IMR-90 (cell line): ENCODE results near the gene PALM3. TPM values are rescaled to one million over a fixed set of nuclear protein-coding genes. Genes with fewer than 3 reads are reported as not detected.

Source experiments
- ATAC-seq: fragments of 200-7000 bp; cut with Tn5 transposase; 2 replicates; pipeline ENCODE4 v1.9.1; 2020; ENCODE audit warnings: low read depth, mild to moderate bottlenecking, moderate library complexity
- BruUV-seq: library from RNA; stranded (reverse); fragments of 400-500 nt; replicated peaks from 2 replicates; lab custom pipeline; 2021; lab: Mats Ljungman, UMichigan
- CTCF ChIA-PET: fragments of 300-600 bp; formaldehyde crosslinking; extraction: SDS; loops from one replicate; lab custom pipeline; 2021; ENCODE audit warnings: antibody characterized with exemption; lab: Yijun Ruan, JAX
- POLR2A ChIA-PET: fragments of 300-600 bp; sonication (Branson Sonifier 250); formaldehyde crosslinking; loops from one replicate; lab custom pipeline; 2022; ENCODE audit warnings: antibody characterized with exemption; ENCODE audit not compliant: unreplicated experiment; lab: Charles Lee
- DNase-seq: peaks from one replicate; pipeline ENCODE4 v3.0.0; 2013
- H2AFZ ChIP-seq: replicated peaks from 2 replicates; pipeline ENCODE3; 2013; ENCODE audit warnings: low read length, mild to moderate bottlenecking; ENCODE audit not compliant: poor library complexity
- H2AK5ac ChIP-seq: 2 replicates; pipeline ENCODE4 v1.6.1; 2013; ENCODE audit warnings: low read depth, low read length, inconsistent platforms
- H2AK9ac ChIP-seq: replicated peaks from 2 replicates; pipeline ENCODE3; 2013; ENCODE audit warnings: mild to moderate bottlenecking, low read depth, low read length, moderate library complexity; ENCODE audit not compliant: poor library complexity
- H2BK120ac ChIP-seq: 2 replicates; pipeline ENCODE4 v1.6.1; 2013; ENCODE audit warnings: low read depth, low read length, inconsistent platforms
- H2BK15ac ChIP-seq: 3 replicates; pipeline ENCODE4 v1.6.1; 2013; ENCODE audit warnings: low read depth, low read length, inconsistent platforms
- H2BK20ac ChIP-seq: 2 replicates; pipeline ENCODE4 v1.6.1; 2013; ENCODE audit warnings: low read depth, mild to moderate bottlenecking, inconsistent platforms, low read length, moderate library complexity
- H2BK5ac ChIP-seq: 2 replicates; pipeline ENCODE4 v1.6.1; 2013; ENCODE audit warnings: mild to moderate bottlenecking, low read depth, low read length, inconsistent platforms; ENCODE audit not compliant: poor library complexity, severe bottlenecking
- H3K14ac ChIP-seq: replicated peaks from 2 replicates; pipeline ENCODE4 v1.6.1; 2013; ENCODE audit warnings: low read depth, low read length, inconsistent platforms
- H3K18ac ChIP-seq: 2 replicates; pipeline ENCODE4 v1.6.1; 2013; ENCODE audit warnings: low read depth, low read length, control low read depth
- H3K23ac ChIP-seq: 2 replicates; pipeline ENCODE4 v1.6.1; 2013; ENCODE audit warnings: low read depth, low read length, inconsistent platforms
- H3K27ac ChIP-seq: 2 replicates; pipeline ENCODE4 v1.5.1; 2013; ENCODE audit warnings: mild to moderate bottlenecking, control low read depth, low read length; ENCODE audit not compliant: insufficient read depth
- H3K27me3 ChIP-seq: 2 replicates; pipeline ENCODE4 v1.6.1; 2013; ENCODE audit warnings: low read length; ENCODE audit not compliant: control insufficient read depth, insufficient read depth
- H3K36me3 ChIP-seq: 2 replicates; pipeline ENCODE4 v1.6.1; 2013; ENCODE audit warnings: low read length, mixed read lengths; ENCODE audit not compliant: control insufficient read depth, insufficient read depth
- H3K4ac ChIP-seq: 2 replicates; pipeline ENCODE4 v1.6.1; 2013; ENCODE audit warnings: low read depth, low read length, inconsistent platforms
- H3K4me1 ChIP-seq: 2 replicates; pipeline ENCODE4 v1.6.1; 2013; ENCODE audit warnings: low read length, mixed read lengths; ENCODE audit not compliant: control insufficient read depth, insufficient read depth
- H3K4me2 ChIP-seq: 2 replicates; pipeline ENCODE4 v1.6.1; 2013; ENCODE audit warnings: low read depth, mild to moderate bottlenecking, control low read depth, low read length, moderate library complexity
- H3K4me3 ChIP-seq: 2 replicates; pipeline ENCODE4 v1.5.1; 2013; ENCODE audit warnings: low read depth, mild to moderate bottlenecking, control low read depth, low read length, moderate library complexity; ENCODE audit not compliant: insufficient read depth
- H3K56ac ChIP-seq: 2 replicates; pipeline ENCODE4 v1.6.1; 2013; ENCODE audit warnings: low read length, inconsistent platforms; ENCODE audit not compliant: insufficient read depth; ENCODE audit errors: extremely low read depth
- H3K79me1 ChIP-seq, 2 experiments: 2 replicates each; pipeline ENCODE4 v1.6.1; 2013; ENCODE audit warnings: low read length in 2 of 2, inconsistent platforms in 1 of 2, low read depth in 1 of 2
- H3K9ac ChIP-seq: 2 replicates; pipeline ENCODE4 v1.6.1; 2013; ENCODE audit warnings: low read depth, low read length, control low read depth
- H3K9me1 ChIP-seq: 2 replicates; pipeline ENCODE4 v1.6.1; 2013; ENCODE audit warnings: low read length, inconsistent platforms; ENCODE audit not compliant: insufficient read depth
- H3K9me3 ChIP-seq: 2 replicates; pipeline ENCODE4 v1.6.1; 2013; ENCODE audit warnings: low read length; ENCODE audit not compliant: control insufficient read depth, insufficient read depth
- H4K20me1 ChIP-seq: 2 replicates; pipeline ENCODE4 v1.6.1; 2013; ENCODE audit warnings: low read length, inconsistent platforms; ENCODE audit not compliant: insufficient read depth
- H4K5ac ChIP-seq: 2 replicates; pipeline ENCODE4 v1.6.1; 2013; ENCODE audit warnings: mild to moderate bottlenecking, low read depth, low read length, control low read depth
- H4K8ac ChIP-seq, 2 experiments: 2 replicates each; pipeline ENCODE4 v1.6.1; 2013; ENCODE audit warnings: low read depth in 2 of 2, low read length in 2 of 2, control low read depth in 1 of 2, inconsistent platforms in 1 of 2
- H4K91ac ChIP-seq: 2 replicates; pipeline ENCODE4 v1.6.1; 2013; ENCODE audit warnings: low read depth, low read length, inconsistent platforms; ENCODE audit not compliant: insufficient read depth
- BHLHE40 ChIP-seq: fragments of 150-350 bp; IDR thresholded peaks from 2 replicates; pipeline ENCODE4 v1.6.1; 2016; ENCODE audit warnings: mild to moderate bottlenecking, low read depth, low read length
- CEBPB ChIP-seq: IDR thresholded peaks from 2 replicates; pipeline ENCODE4 v1.6.1; 2012; ENCODE audit warnings: low read depth, low read length, improper control_type of control experiment
- CHD1 ChIP-seq: IDR thresholded peaks from 2 replicates; pipeline ENCODE4 v1.6.1; 2012; ENCODE audit warnings: low read depth, low read length, improper control_type of control experiment
- ELK1 ChIP-seq: fragments of 150-350 bp; IDR thresholded peaks from 2 replicates; pipeline ENCODE4 v1.6.1; 2016; ENCODE audit warnings: low read depth, mild to moderate bottlenecking, low read length, moderate library complexity, borderline replicate concordance
- FOS ChIP-seq: fragments of 150-350 bp; IDR thresholded peaks from 2 replicates; pipeline ENCODE4 v1.6.1; 2016; ENCODE audit warnings: low read depth, low read length
- MAFK ChIP-seq: IDR thresholded peaks from 2 replicates; pipeline ENCODE4 v1.6.1; 2012; ENCODE audit warnings: low read depth, low read length, improper control_type of control experiment
- MAZ ChIP-seq: IDR thresholded peaks from 2 replicates; pipeline ENCODE4 v1.6.1; 2012; ENCODE audit warnings: low read depth, mild to moderate bottlenecking, low read length, improper control_type of control experiment, moderate library complexity, borderline replicate concordance
- MXI1 ChIP-seq: IDR thresholded peaks from 2 replicates; pipeline ENCODE4 v1.6.1; 2012; ENCODE audit warnings: low read depth, mild to moderate bottlenecking, low read length, moderate library complexity, borderline replicate concordance
- NFE2L2 ChIP-seq: fragments of 150-350 bp; IDR thresholded peaks from 2 replicates; pipeline ENCODE4 v1.6.1; 2016; ENCODE audit warnings: low read depth, mild to moderate bottlenecking, low read length
- POLR2A ChIP-seq: IDR thresholded peaks from 2 replicates; pipeline ENCODE4 v1.6.1; 2012; ENCODE audit warnings: mild to moderate bottlenecking, low read depth, low read length
- RAD21 ChIP-seq: IDR thresholded peaks from 2 replicates; pipeline ENCODE4 v1.6.1; 2012; ENCODE audit warnings: low read length, improper control_type of control experiment
- RCOR1 ChIP-seq: IDR thresholded peaks from 2 replicates; pipeline ENCODE4 v1.6.1; 2012; ENCODE audit warnings: mild to moderate bottlenecking, low read length, improper control_type of control experiment; ENCODE audit not compliant: insufficient replicate concordance
- RFX5 ChIP-seq: IDR thresholded peaks from 2 replicates; pipeline ENCODE4 v1.8.0; 2012; ENCODE audit warnings: low read depth, mild to moderate bottlenecking, low read length, moderate library complexity
- SMC3 ChIP-seq: fragments of 150-350 bp; IDR thresholded peaks from 2 replicates; pipeline ENCODE4 v1.6.1; 2016; ENCODE audit warnings: low read depth, mild to moderate bottlenecking, antibody characterized with exemption, low read length, moderate library complexity
- USF2 ChIP-seq: fragments of 150-350 bp; IDR thresholded peaks from 2 replicates; pipeline ENCODE4 v1.6.1; 2017; ENCODE audit warnings: mild to moderate bottlenecking, antibody characterized with exemption, low read length, low read depth
- WGBS, 2 experiments: methylation state at CpG; one replicate each; pipeline versions ENCODE4 v1.1.5 to v1.1.7; 2013; ENCODE audit warnings: missing lambda C conversion rate in 2 of 2; ENCODE audit not compliant: insufficient read length in 1 of 2; ENCODE audit errors: extremely low coverage in 2 of 2; 5-methylcytosine and 5-hydroxymethylcytosine counted together
- dilution Hi-C: fragments of 300-500 bp; cut with HindIII; formaldehyde crosslinking; loops from one replicate; pipeline ENCODE4 v1.14.3; 2018; ENCODE audit warnings: low sequenced_read_pairs; ENCODE audit not compliant: unreplicated experiment
- in situ Hi-C: fragments of 300-500 bp; cut with MboI; formaldehyde crosslinking; loops from 3 replicates; pipeline ENCODE4 v1.14.3; 2019; ENCODE audit warnings: low sequenced_read_pairs, inconsistent platforms, mixed read lengths
- intact Hi-C: fragments of 100-400 bp; cut with micrococcal nuclease; formaldehyde crosslinking; loops from 2 replicates; pipeline ENCODE4 v1.10.0; 2022
- polyA plus RNA-seq, 3 experiments: library from polyadenylated mRNA; depleted of rRNA; stranded (reverse); fragments of >200 nt; gene quantifications; 2 replicates each; pipeline ENCODE4 v1.2.3, GENCODE V29; 2012; ENCODE audit warnings: low replicate concordance in 1 of 3
- total RNA-seq: library from RNA; depleted of rRNA; stranded (reverse); fragments of >200 nt; gene quantifications from 2 replicates; pipeline ENCODE4 v1.2.3, GENCODE V29; 2012
- TF ChIP-seq, protein P1 (sequence below): conservative IDR thresholded peaks from 2 replicates; pipeline ENCODE4 v1.5.1; 2012; ENCODE audit warnings: mild to moderate bottlenecking, low read depth, low read length, improper control_type of control experiment

PALM3 gene
- total and polyA plus RNA-seq, 2 of the 4 experiments (the other 2 are of a cell fraction), result 0.18 to 0.84 TPM

DNA sequence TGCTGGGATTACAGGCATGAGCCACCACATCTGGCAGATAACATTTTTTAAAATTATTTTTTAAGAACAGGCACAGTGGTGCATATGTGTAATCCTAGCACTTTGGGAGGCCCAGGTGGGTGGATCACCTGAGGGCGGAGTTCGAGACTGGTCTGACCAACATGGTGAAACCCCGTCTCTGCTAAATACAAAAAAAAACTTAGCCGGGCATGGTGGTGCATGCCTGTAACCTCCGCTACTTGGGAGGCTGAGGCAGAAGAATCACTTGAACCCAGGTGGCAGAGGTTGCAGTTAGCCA lies 631 bp upstream of the PALM3 start:
- Histone ChIP-seq H3K27ac (no peak overlapping the region), H2BK15ac (no peak overlapping the region), H4K5ac (no peak overlapping the region), H2BK20ac (no peak overlapping the region), H4K20me1 (no peaks in the 10 kb centered on the region), H3K18ac (no peak overlapping the region), H4K8ac (no peak overlapping the region), H3K23ac (no peak overlapping the region), H3K4ac (no peak overlapping the region), H3K56ac (no peak overlapping the region), H2AK9ac (no peak overlapping the region), H3K9ac (no peak overlapping the region), H3K36me3 (no peaks in the 10 kb centered on the region), H4K91ac (no peak overlapping the region), H3K9me1 (no peaks in the 10 kb centered on the region), H3K4me2 (no peak overlapping the region), H3K4me1 (peaks cover 1% of the 10 kb centered on the region; the same call in 1 of the 2 replicates), H3K9me3 (no peaks in the 10 kb centered on the region), H3K79me1 (no peaks in the 10 kb centered on the region), H2AFZ (no peak overlapping the region), H2BK5ac (no peak overlapping the region), H2BK120ac (no peak overlapping the region), H3K14ac (no peak overlapping the region), H3K4me3 (no peak overlapping the region), H2AK5ac (no peak overlapping the region), H3K27me3 (peaks cover 27% of the 10 kb centered on the region)
- DNase-seq (no peak), ATAC-seq (no peak)
- no peak for TF ChIP-seq RAD21
- TF ChIP-seq MAZ, result no peak
- TF ChIP-seq NFE2L2, result no peak
- no peak for TF ChIP-seq POLR2A
- no peak for TF ChIP-seq MAFK
- TF ChIP-seq, protein P1, sequence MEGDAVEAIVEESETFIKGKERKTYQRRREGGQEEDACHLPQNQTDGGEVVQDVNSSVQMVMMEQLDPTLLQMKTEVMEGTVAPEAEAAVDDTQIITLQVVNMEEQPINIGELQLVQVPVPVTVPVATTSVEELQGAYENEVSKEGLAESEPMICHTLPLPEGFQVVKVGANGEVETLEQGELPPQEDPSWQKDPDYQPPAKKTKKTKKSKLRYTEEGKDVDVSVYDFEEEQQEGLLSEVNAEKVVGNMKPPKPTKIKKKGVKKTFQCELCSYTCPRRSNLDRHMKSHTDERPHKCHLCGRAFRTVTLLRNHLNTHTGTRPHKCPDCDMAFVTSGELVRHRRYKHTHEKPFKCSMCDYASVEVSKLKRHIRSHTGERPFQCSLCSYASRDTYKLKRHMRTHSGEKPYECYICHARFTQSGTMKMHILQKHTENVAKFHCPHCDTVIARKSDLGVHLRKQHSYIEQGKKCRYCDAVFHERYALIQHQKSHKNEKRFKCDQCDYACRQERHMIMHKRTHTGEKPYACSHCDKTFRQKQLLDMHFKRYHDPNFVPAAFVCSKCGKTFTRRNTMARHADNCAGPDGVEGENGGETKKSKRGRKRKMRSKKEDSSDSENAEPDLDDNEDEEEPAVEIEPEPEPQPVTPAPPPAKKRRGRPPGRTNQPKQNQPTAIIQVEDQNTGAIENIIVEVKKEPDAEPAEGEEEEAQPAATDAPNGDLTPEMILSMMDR, result no peak
- TF ChIP-seq BHLHE40, result no peak
- no peak for TF ChIP-seq MXI1
- TF ChIP-seq CEBPB, result no peak
- no peak for TF ChIP-seq ELK1
- no peak for TF ChIP-seq SMC3
- TF ChIP-seq USF2, result no peak
- no peak for TF ChIP-seq FOS
- no peak for TF ChIP-seq CHD1
- TF ChIP-seq RFX5, result no peak
- TF ChIP-seq RCOR1, result no peak
- ChIA-PET POLR2A (no interaction called here), CTCF (no interaction called here)
- dilution Hi-C loops, result no loop called here
- in situ Hi-C loops, result no loop called here
- no TSS peak for BruUV-seq
- WGBS, 2 experiments, result 100% methylated on average over 1 of the region's 5 CpGs; no CpG with 5 or more reads in 1 of the 2 experiments
- intact Hi-C loops, result no loop called here
